ENCODE results near the gene CST4.

- TF ChIP-seq POLR2AphosphoS5 (IDR thresholded peaks at IDR 0.05; ENCODE audit: borderline replicate concordance, low read depth, low read length) (no peak), EZH2 (IDR thresholded peaks at IDR 0.05) (no peak)
Measured at GRCh38 chr20:23656372-23656771, 32.5 kb downstream of the CST4 start.

All from SK-N-MC (cell line).